ENCODE measurements around the gene SPRY1. TPM values are rescaled to one million over a fixed set of nuclear protein-coding genes. Genes with fewer than 3 reads are reported as not detected.

The SPRY1 gene
- 10 to 100 TPM in 1 of 8 experiments, 1 to 10 TPM in 7; 3.0 to 28.7 (median 4.9) TPM for total RNA-seq

GRCh38 chr4:123396307-123397143 is at the start of gene SPRY1:
Gene SPRY1 (plus strand): TSS chr4:123396795. CDS start chr4:123401592, 4,797 bp downstream.
- Histone ChIP-seq H3K4me3 (peak within 1 kb of the TSS; percentile 57 to 94 (median 69)), H3K27ac (peak within 1 kb of the TSS in 1 of 2 donors; percentile 88), H3K4me1 (replicated peaks in 1 of 2) (peaks cover 0 to 5% of the 10 kb centered on the region in 2 donors)
- 2 to 13% (median 4%) methylated on average over 3 to 17 of the region's 20 CpGs for WGBS, 10 experiments
- peak; percentile 31 to 56 (median 45) for ATAC-seq (replicated peaks in 6 of 8)
- in situ Hi-C loops (cut with MboI; ENCODE audit: low pct_unique_long_range_greater_than_20kb in 2 of 9, low sequenced_read_pairs in 9 of 9, unreplicated experiment in 9 of 9): loop anchor here in 3 of 9 experiments (25.0 kb wide), 4 partner anchors 259 to 866 kb away; no protein-coding TSS in a partner anchor

- H3K4me1 ChIP-seq (replicated peaks in 1 of 2): no peaks in the 10 kb centered on the region
- in situ Hi-C loops (cut with MboI; ENCODE audit: low pct_unique_long_range_greater_than_20kb in 2 of 9, low sequenced_read_pairs in 9 of 9, unreplicated experiment in 9 of 9): no loop called here
- 81 to 92% (median 85%) methylated on average over 2 to 5 of the region's 5 CpGs; no CpG with 5 or more reads in 4 of the 10 experiments for WGBS, 10 experiments
- no peak overlapping the region for H3K27ac ChIP-seq
- ATAC-seq (replicated peaks in 6 of 8): no peak
- H3K4me3 ChIP-seq: no peak overlapping the region
Observed at GRCh38 chr4:123346951-123347350, 49.6 kb upstream of the SPRY1 start.

- WGBS, 10 experiments: 0 to 96% (median 54%) methylated on average over 1 to 4 of the region's 4 CpGs
- H3K4me1 ChIP-seq (replicated peaks in 1 of 2): no peaks in the 10 kb centered on the region
- no peak overlapping the region for H3K4me3 ChIP-seq
- ATAC-seq (replicated peaks in 6 of 8): no peak
- no peak overlapping the region for H3K27ac ChIP-seq
- in situ Hi-C loops (cut with MboI; ENCODE audit: low pct_unique_long_range_greater_than_20kb in 2 of 9, low sequenced_read_pairs in 9 of 9, unreplicated experiment in 9 of 9): no loop called here
Observed at GRCh38 chr4:123348946-123349345, 47.6 kb upstream of the SPRY1 start.

GRCh38 chr4:123349421-123350190 is 47.0 kb upstream of the SPRY1 start:
- no peak overlapping the region for H3K4me3 ChIP-seq
- ATAC-seq (replicated peaks in 6 of 8): no peak
- H3K4me1 ChIP-seq (replicated peaks in 1 of 2): no peaks in the 10 kb centered on the region
- in situ Hi-C loops (cut with MboI; ENCODE audit: low pct_unique_long_range_greater_than_20kb in 2 of 9, low sequenced_read_pairs in 9 of 9, unreplicated experiment in 9 of 9): no loop called here
- WGBS, 10 experiments: 30 to 93% (median 66%) methylated on average over 2 to 7 of the region's 7 CpGs
- no peak overlapping the region for H3K27ac ChIP-seq

GRCh38 chr4:123350191-123350544 is 46.4 kb upstream of the SPRY1 start:
- in situ Hi-C loops (cut with MboI; ENCODE audit: low pct_unique_long_range_greater_than_20kb in 2 of 9, low sequenced_read_pairs in 9 of 9, unreplicated experiment in 9 of 9): no loop called here
- no peak overlapping the region for H3K27ac ChIP-seq
- WGBS, 10 experiments: 33 to 100% (median 83%) methylated on average over 1 to 5 of the region's 5 CpGs; no CpG with 5 or more reads in 2 of the 10 experiments
- H3K4me1 ChIP-seq (replicated peaks in 1 of 2): no peaks in the 10 kb centered on the region
- no peak for ATAC-seq (replicated peaks in 6 of 8)
- H3K4me3 ChIP-seq: no peak overlapping the region

GRCh38 chr4:123350726-123351125 is 45.9 kb upstream of the SPRY1 start:
- no peak for ATAC-seq (replicated peaks in 6 of 8)
- no peaks in the 10 kb centered on the region for H3K4me1 ChIP-seq (replicated peaks in 1 of 2)
- no peak overlapping the region for H3K4me3 ChIP-seq
- WGBS, 10 experiments: 65 to 100% (median 100%) methylated on average over 1 to 6 of the region's 6 CpGs; no CpG with 5 or more reads in 3 of the 10 experiments
- no peak overlapping the region for H3K27ac ChIP-seq
- in situ Hi-C loops (cut with MboI; ENCODE audit: low pct_unique_long_range_greater_than_20kb in 2 of 9, low sequenced_read_pairs in 9 of 9, unreplicated experiment in 9 of 9): no loop called here

- peak in 1 of 8 experiments; percentile 24 for ATAC-seq (replicated peaks in 6 of 8)
- Histone ChIP-seq H3K4me3 (no peak overlapping the region), H3K4me1 (replicated peaks in 1 of 2) (no peaks in the 10 kb centered on the region), H3K27ac (no peak overlapping the region)
- WGBS, 10 experiments: 10 to 100% (median 61%) methylated on average over 1 to 13 of the region's 19 CpGs
- in situ Hi-C loops (cut with MboI; ENCODE audit: low pct_unique_long_range_greater_than_20kb in 2 of 9, low sequenced_read_pairs in 9 of 9, unreplicated experiment in 9 of 9): no loop called here
Observed at GRCh38 chr4:123351713-123352112, 44.9 kb upstream of the SPRY1 start.

GRCh38 chr4:123352240-123352945 is 44.2 kb upstream of the SPRY1 start:
- in situ Hi-C loops (cut with MboI; ENCODE audit: low pct_unique_long_range_greater_than_20kb in 2 of 9, low sequenced_read_pairs in 9 of 9, unreplicated experiment in 9 of 9): no loop called here
- Histone ChIP-seq H3K4me3 (no peak overlapping the region), H3K4me1 (replicated peaks in 1 of 2) (no peaks in the 10 kb centered on the region), H3K27ac (no peak overlapping the region)
- peak in 1 of 8 experiments; percentile 45 for ATAC-seq (replicated peaks in 6 of 8)
- 0 to 95% (median 85%) methylated on average over 2 to 6 of the region's 6 CpGs for WGBS, 10 experiments

- H3K4me1 ChIP-seq (replicated peaks in 1 of 2): no peaks in the 10 kb centered on the region
- in situ Hi-C loops (cut with MboI; ENCODE audit: low pct_unique_long_range_greater_than_20kb in 2 of 9, low sequenced_read_pairs in 9 of 9, unreplicated experiment in 9 of 9): no loop called here
- no peak overlapping the region for H3K27ac ChIP-seq
- no peak overlapping the region for H3K4me3 ChIP-seq
- no peak for ATAC-seq (replicated peaks in 6 of 8)
- 71 to 88% (median 83%) methylated on average over 1 of the region's 1 CpG; no CpG with 5 or more reads in 6 of the 10 experiments for WGBS, 10 experiments
Observed at GRCh38 chr4:123352966-123353365, 43.6 kb upstream of the SPRY1 start.

- no peak for ATAC-seq (replicated peaks in 6 of 8)
- 52 to 100% (median 79%) methylated on average over 1 to 6 of the region's 6 CpGs for WGBS, 10 experiments
- no peak overlapping the region for H3K4me3 ChIP-seq
- H3K27ac ChIP-seq: no peak overlapping the region
- in situ Hi-C loops (cut with MboI; ENCODE audit: low pct_unique_long_range_greater_than_20kb in 2 of 9, low sequenced_read_pairs in 9 of 9, unreplicated experiment in 9 of 9): no loop called here
- no peaks in the 10 kb centered on the region for H3K4me1 ChIP-seq (replicated peaks in 1 of 2)
Observed at GRCh38 chr4:123353656-123354055, 42.9 kb upstream of the SPRY1 start.

GRCh38 chr4:123354701-123355100 is 41.9 kb upstream of the SPRY1 start:
- in situ Hi-C loops (cut with MboI; ENCODE audit: low pct_unique_long_range_greater_than_20kb in 2 of 9, low sequenced_read_pairs in 9 of 9, unreplicated experiment in 9 of 9): no loop called here
- Histone ChIP-seq H3K4me1 (replicated peaks in 1 of 2) (no peaks in the 10 kb centered on the region), H3K27ac (no peak overlapping the region), H3K4me3 (no peak overlapping the region)
- 43 to 100% (median 60%) methylated on average over 1 to 2 of the region's 5 CpGs; no CpG with 5 or more reads in 6 of the 10 experiments for WGBS, 10 experiments
- ATAC-seq (replicated peaks in 6 of 8): no peak

- Histone ChIP-seq H3K27ac (no peak overlapping the region), H3K4me1 (replicated peaks in 1 of 2) (no peaks in the 10 kb centered on the region), H3K4me3 (no peak overlapping the region)
- 83 to 100% (median 100%) methylated on average over 1 to 4 of the region's 7 CpGs; no CpG with 5 or more reads in 6 of the 10 experiments for WGBS, 10 experiments
- in situ Hi-C loops (cut with MboI; ENCODE audit: low pct_unique_long_range_greater_than_20kb in 2 of 9, low sequenced_read_pairs in 9 of 9, unreplicated experiment in 9 of 9): no loop called here
- ATAC-seq (replicated peaks in 6 of 8): no peak
Observed at GRCh38 chr4:123356921-123357320, 39.7 kb upstream of the SPRY1 start.
